ENCODE data around the gene RABGAP1L. TPM values are rescaled to one million over a fixed set of nuclear protein-coding genes. Genes with fewer than 3 reads are reported as not detected.
"Not testable (repeated sequence)": the region's sequence is repeated elsewhere in the genome, so short reads cannot be mapped to it uniquely, and the experiment has no call there.

RABGAP1L gene
- polyA plus RNA-seq, 4 donors, result 21.6 to 29.8 (median 29.6) TPM

- DNase-seq (ENCODE audit: low read depth in 4 of 4, low spot score in 3 of 4), result no peak
These were observed 6.1 kb upstream of the RABGAP1L start for GRCh38 chr1:174153085-174153824.

GRCh38 chr1:174153825-174154107, 5.6 kb upstream of the RABGAP1L start:
- DNase-seq (ENCODE audit: low read depth in 4 of 4, low spot score in 3 of 4), result no peak

GRCh38 chr1:174156437-174156836, 2.9 kb upstream of the RABGAP1L start:
- DNase-seq (ENCODE audit: low read depth in 4 of 4, low spot score in 3 of 4), result no peak

- no peak for DNase-seq (ENCODE audit: low read depth in 4 of 4, low spot score in 3 of 4)
These were observed 2.0 kb upstream of the RABGAP1L start for GRCh38 chr1:174157157-174157806.

GRCh38 chr1:174158767-174159251, 511 bp upstream of the RABGAP1L start:
- peak in 1 of 4 donors; percentile 12 for DNase-seq (ENCODE audit: low read depth in 4 of 4, low spot score in 3 of 4)

GRCh38 chr1:174160109-174160473, 771 bp downstream of the RABGAP1L start:
- DNase-seq (ENCODE audit: low read depth in 4 of 4, low spot score in 3 of 4), result peak; percentile 3 to 21 (median 10)

- DNase-seq (ENCODE audit: low read depth in 4 of 4, low spot score in 3 of 4), result no peak
These were observed 1.3 kb downstream of the RABGAP1L start for GRCh38 chr1:174160603-174161002.

GRCh38 chr1:174161813-174162212, 2.5 kb downstream of the RABGAP1L start:
- DNase-seq (ENCODE audit: low read depth in 4 of 4, low spot score in 3 of 4), result no peak

GRCh38 chr1:174164826-174165225, 5.5 kb downstream of the RABGAP1L start:
- no peak for DNase-seq (ENCODE audit: low read depth in 4 of 4, low spot score in 3 of 4)

- no peak for DNase-seq (ENCODE audit: low read depth in 4 of 4, low spot score in 3 of 4)
These were observed 6.3 kb downstream of the RABGAP1L start for GRCh38 chr1:174165471-174166137.

GRCh38 chr1:174166530-174167264, 7.4 kb downstream of the RABGAP1L start:
- DNase-seq (ENCODE audit: low read depth in 4 of 4, low spot score in 3 of 4), result no peak

GRCh38 chr1:174167265-174167803, 8.0 kb downstream of the RABGAP1L start:
- no peak for DNase-seq (ENCODE audit: low read depth in 4 of 4, low spot score in 3 of 4)

GRCh38 chr1:174169342-174169741, 10.0 kb downstream of the RABGAP1L start:
- no peak for DNase-seq (ENCODE audit: low read depth in 4 of 4, low spot score in 3 of 4)

GRCh38 chr1:174171073-174171472, 11.8 kb downstream of the RABGAP1L start:
- DNase-seq (ENCODE audit: low read depth in 4 of 4, low spot score in 3 of 4), result no peak

- no peak for DNase-seq (ENCODE audit: low read depth in 4 of 4, low spot score in 3 of 4)
These were observed 15.4 kb downstream of the RABGAP1L start for GRCh38 chr1:174174461-174175329.

- not testable (repeated sequence) for DNase-seq (ENCODE audit: low read depth in 4 of 4, low spot score in 3 of 4)
These were observed 19.1 kb downstream of the RABGAP1L start for GRCh38 chr1:174178459-174178858.

- no peak for DNase-seq (ENCODE audit: low read depth in 4 of 4, low spot score in 3 of 4)
These were observed 30.2 kb downstream of the RABGAP1L start for GRCh38 chr1:174189428-174190062.

- no peak for DNase-seq (ENCODE audit: low read depth in 4 of 4, low spot score in 3 of 4)
These were observed 31.4 kb downstream of the RABGAP1L start for GRCh38 chr1:174190691-174191199.

GRCh38 chr1:174191349-174191862, 32.1 kb downstream of the RABGAP1L start:
- DNase-seq (ENCODE audit: low read depth in 4 of 4, low spot score in 3 of 4), result no peak
